Measurements from ENCODE around the gene LIN7B.

Gene LIN7B

GRCh38 chr19:49094505-49095482 lies 19.4 kb upstream of the LIN7B start:
- in situ Hi-C loops (cut with HindIII; ENCODE audit: low sequenced_read_pairs) = no loop called here

GRCh38 chr19:49097453-49098288 lies 16.5 kb upstream of the LIN7B start:
- in situ Hi-C loops (cut with HindIII; ENCODE audit: low sequenced_read_pairs) = no loop called here

DNA sequence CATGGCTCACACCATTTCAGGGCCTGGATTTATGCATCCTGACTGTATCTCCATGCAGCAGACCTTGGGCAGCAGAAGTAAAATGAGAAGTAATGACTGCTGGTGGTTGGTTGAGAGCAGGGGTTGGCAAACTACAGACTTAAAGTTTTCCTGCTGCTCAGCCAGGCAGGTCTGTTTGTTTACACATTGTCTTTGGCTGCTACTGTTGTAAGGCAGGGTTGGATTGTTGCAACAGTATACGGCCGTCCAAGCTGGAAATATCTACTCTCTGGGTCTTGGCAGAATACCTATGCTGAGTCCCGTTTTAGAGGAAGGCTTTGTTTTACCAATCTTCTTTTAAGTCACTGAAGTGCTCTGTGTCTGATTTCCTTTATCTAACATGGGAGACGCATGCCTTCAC lies 15.4 kb upstream of the LIN7B start:
- in situ Hi-C loops (cut with HindIII; ENCODE audit: low sequenced_read_pairs) = no loop called here

DNA sequence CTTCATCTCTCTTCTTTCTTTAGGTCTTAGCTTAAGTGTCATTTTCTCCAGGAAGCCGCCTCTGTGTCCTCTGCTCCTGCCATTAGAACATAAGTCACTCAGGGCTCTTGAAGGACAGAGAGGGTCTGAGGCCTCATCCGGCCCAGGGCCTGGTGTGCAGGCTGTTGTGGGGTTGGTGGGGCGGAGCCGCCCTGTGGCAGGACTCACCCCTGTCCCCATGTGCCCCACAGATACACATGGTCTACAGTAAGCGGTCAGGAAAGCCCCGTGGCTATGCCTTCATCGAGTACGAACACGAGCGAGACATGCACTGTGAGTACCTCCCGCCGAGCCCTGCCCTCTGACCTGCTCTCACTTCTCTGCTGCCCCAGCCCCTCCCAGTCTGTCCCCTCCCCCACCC lies 13.0 kb upstream of the LIN7B start:
- in situ Hi-C loops (cut with HindIII; ENCODE audit: low sequenced_read_pairs) = no loop called here

DNA sequence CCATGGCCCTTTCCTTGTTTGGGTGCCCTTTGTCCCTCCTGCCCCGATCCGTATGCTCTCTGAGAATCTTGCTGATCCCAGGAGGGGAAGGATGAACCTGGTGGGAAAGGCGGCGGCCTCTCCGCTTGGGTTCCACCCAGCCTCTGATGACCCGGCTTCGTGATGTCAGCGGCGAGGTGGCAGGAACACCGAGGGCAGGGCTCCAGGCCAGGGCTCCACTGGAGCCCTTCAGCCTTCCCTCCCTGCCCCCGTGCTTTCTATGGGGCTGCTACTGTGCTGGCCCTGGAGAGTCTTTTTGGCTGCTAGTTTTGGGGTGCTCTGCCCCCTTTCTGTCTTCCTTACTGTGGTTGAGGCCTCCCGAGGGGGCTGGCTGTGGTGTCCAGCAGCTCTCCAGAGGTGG lies 11.9 kb upstream of the LIN7B start:
- in situ Hi-C loops (cut with HindIII; ENCODE audit: low sequenced_read_pairs) = no loop called here

DNA sequence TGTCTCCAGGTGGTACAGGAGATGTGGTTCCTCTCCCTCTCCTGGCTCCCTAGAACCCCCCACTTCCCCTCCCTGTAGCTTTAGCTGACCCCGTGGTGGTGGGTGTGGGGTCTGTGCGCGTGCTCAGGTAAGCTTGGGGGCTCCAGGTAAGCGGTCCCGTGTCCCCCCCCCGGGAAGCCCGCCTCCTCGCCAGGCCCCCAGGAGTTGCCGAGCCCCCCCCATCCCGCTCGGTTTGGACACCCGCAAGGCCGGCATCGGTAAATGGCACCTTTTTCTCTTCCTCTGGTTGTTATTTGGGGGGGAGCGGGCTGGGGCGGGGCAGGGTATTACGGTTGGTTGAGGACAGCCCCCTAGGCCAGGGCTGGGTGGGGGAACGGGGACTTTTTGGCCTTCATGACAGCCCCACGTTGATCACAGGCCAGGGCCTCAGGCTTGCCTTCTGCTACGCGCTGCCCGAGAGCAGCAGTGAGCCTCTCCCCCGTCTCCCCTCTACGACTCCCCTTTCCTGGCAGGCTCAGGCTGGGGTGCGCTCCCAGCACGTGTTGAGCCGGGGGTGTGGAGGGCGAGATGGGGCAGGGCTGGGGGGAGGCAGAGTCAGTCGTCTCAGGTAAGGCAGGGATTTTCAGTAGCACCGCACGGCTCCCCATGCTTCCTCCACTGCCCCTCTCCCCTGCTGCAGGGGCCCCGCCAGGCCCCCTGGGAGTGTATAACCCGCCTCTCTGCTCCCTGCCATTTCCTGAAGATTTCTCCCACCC lies 10.7 kb upstream of the LIN7B start:
- in situ Hi-C loops (cut with HindIII; ENCODE audit: low sequenced_read_pairs) = no loop called here

GRCh38 chr19:49104229-49104864 lies 9.8 kb upstream of the LIN7B start:
- in situ Hi-C loops (cut with HindIII; ENCODE audit: low sequenced_read_pairs) = no loop called here

- in situ Hi-C loops (cut with HindIII; ENCODE audit: low sequenced_read_pairs) = no loop called here
Measured at GRCh38 chr19:49106648-49107135, 7.5 kb upstream of the LIN7B start.

DNA sequence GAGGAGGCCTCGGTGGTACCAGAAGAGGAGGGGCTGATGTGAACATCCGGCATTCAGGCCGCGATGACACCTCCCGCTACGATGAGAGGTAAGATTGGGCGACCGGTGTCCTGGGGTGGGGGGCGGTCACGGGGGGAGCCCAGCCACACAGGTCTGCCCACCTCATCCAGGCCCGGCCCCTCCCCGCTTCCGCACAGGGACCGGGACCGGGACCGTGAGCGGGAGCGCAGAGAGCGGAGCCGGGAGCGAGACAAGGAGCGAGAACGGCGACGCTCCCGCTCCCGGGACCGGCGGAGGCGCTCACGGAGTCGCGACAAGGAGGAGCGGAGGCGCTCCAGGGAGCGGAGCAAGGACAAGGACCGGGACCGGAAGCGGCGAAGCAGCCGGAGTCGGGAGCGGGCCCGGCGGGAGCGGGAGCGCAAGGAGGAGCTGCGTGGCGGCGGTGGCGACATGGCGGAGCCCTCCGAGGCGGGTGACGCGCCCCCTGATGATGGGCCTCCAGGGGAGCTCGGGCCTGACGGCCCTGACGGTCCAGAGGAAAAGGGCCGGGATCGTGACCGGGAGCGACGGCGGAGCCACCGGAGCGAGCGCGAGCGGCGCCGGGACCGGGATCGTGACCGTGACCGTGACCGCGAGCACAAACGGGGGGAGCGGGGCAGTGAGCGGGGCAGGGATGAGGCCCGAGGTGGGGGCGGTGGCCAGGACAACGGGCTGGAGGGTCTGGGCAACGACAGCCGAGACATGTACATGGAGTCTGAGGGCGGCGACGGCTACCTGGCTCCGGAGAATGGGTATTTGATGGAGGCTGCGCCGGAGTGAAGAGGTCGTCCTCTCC lies 6.3 kb upstream of the LIN7B start:
- in situ Hi-C loops (cut with HindIII; ENCODE audit: low sequenced_read_pairs) = no loop called here

- in situ Hi-C loops (cut with HindIII; ENCODE audit: low sequenced_read_pairs) = no loop called here
Measured at GRCh38 chr19:49109051-49109450, 5.1 kb upstream of the LIN7B start.

- in situ Hi-C loops (cut with HindIII; ENCODE audit: low sequenced_read_pairs) = no loop called here
Measured at GRCh38 chr19:49109569-49110233, 4.5 kb upstream of the LIN7B start.

- in situ Hi-C loops (cut with HindIII; ENCODE audit: low sequenced_read_pairs) = no loop called here
Measured at GRCh38 chr19:49110567-49110966, 3.6 kb upstream of the LIN7B start.

DNA sequence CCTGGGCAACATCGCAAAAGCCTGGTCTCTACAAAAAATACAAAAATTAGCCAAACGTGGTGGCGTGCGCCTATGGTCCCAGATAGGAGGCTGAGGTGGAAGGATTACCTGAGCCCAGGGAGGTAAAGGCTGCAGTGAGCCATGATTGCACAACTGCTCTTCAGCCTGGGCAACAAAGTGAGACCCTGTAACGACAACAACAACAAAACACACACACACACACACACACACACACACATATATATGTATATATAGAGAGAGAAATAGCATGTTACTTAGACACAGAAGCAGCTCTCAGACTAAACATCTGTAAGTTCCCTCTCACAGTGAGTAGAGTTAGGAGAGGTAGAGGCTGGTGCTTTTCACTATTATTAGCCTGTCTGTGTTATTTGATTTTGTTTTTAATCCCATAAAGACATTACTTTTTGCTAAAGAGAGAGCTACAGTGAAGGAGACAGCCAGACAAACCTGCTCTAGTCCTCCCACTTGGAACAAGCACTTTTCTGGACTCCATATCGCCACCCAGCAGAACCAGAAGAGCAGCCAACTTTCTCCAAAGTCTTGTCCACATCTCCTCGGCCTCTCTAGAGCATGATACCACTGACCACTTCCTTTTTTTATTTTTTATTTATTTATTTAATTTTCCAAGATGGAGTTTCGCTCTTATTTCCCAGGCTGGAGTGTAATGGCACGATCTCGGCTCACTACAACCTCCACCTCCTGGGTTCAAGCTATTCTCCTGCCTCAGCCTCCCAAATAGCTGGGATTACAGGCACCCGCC lies 2.8 kb upstream of the LIN7B start:
- in situ Hi-C loops (cut with HindIII; ENCODE audit: low sequenced_read_pairs) = no loop called here

DNA sequence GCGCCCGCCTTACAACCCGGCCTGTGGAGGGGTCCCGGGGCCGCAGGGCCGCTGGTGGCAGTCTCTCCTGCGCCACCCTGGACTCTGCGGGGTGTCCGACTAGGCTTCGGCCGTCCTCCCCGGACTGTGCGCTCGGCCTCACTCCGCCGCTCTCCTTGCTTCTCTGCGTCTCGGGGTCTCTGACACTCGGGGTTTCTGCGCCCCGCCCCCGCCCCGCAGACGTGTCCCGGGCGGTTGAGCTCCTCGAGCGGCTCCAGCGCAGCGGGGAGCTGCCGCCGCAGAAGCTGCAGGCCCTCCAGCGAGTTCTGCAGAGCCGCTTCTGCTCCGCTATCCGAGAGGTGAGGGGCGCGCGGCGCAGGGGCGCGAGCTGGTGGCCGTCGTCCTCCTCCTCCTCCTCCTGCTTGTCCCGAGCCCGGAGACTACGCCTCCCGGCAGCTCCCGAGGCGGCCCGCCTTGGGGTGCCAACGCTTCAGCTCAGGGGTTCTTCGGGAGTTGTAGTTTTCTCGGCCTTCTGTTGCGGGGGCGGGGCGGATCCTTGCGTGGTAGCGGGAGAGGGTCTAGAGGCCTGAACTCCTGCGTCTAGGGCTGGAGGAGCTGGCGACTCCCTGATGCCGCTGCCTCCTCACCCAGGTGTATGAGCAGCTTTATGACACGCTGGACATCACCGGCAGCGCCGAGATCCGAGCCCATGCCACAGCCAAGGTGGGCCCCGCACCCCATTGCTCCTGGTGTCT lies 627 bp downstream of the LIN7B start:
- in situ Hi-C loops (cut with HindIII; ENCODE audit: low sequenced_read_pairs) = no loop called here

DNA sequence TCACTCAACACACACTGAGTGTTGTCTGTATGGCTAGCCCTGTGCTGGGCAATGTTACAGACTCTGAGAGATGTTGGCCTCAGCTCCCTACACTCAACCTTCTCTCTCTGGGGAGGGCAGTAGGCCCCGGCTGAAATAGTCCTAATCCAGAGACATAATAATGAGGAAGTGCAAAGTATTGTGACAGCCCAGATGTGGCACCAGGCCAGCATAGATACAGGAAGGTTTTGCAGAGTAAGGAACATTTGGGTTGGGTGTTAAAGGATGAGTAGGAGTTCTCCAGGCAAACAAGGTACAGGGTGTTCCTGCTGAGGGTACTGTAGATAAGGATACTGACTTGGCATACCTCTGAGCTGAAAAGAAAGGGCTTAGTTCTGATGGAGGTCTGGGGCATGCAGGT lies 2.4 kb downstream of the LIN7B start:
- in situ Hi-C loops (cut with HindIII; ENCODE audit: low sequenced_read_pairs) = no loop called here

- in situ Hi-C loops (cut with HindIII; ENCODE audit: low sequenced_read_pairs) = no loop called here
Measured at GRCh38 chr19:49117677-49118564, 3.8 kb downstream of the LIN7B start.
